Measurements from ENCODE around the gene MUC5AC.
A peak's percentile ranks its signal among the peaks of the same experiment; 100 is the strongest.

Gene MUC5AC

DNA sequence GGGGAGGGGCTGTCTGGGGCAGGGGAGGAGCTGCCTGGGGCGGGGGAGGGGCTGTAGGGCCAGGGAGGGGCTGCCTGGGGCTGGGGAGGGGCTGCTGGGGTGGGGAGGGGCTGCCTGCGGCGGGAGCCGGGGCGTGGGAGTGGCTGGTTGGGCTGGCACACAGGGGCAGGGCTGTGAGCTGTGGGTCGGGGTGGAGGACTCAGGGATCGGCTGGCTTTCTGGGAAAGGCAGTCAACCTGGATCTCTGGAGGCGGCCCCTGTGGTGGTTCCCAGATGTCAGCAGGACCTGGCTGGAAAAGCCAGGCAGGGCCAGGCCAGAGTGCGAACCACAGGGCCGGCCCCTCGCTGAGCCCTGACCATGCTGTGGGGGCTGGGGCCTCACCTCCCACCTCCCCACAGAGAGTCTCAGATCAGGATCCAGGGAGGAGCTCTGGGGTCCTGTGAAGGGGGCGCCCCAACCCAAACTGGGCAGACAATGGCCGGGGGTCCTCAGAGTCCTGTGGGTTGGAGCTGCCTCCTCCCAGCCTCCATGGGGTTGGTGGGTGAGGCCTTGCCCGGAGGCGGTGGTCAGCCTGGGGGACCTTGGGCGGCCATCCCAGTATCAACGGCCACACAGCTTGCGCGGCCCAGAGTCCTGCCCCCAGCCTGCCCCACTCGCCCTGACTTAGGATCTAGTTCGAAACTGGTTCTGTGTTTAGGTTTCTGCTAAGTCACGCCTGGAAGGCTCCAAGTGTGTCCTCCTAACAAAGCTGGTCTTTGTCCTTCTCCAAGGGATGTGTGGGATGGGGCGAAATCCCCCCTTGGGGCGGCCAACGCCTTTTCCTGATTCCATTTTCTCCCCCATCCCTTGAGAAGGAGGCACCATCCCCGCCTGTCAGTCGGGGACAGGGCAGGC lies 67.0 kb downstream of the MUC5AC start:
- no peak for DNase-seq (ENCODE audit: low read depth in 1 of 2, low spot score in 1 of 2)
- TF ChIP-seq JUND (IDR thresholded peaks at IDR 0.05; ENCODE audit: low read depth): no peak
- in situ Hi-C loops (cut with HindIII; ENCODE audit: low pct_unique_long_range_greater_than_20kb, low sequenced_read_pairs): no loop called here

DNA sequence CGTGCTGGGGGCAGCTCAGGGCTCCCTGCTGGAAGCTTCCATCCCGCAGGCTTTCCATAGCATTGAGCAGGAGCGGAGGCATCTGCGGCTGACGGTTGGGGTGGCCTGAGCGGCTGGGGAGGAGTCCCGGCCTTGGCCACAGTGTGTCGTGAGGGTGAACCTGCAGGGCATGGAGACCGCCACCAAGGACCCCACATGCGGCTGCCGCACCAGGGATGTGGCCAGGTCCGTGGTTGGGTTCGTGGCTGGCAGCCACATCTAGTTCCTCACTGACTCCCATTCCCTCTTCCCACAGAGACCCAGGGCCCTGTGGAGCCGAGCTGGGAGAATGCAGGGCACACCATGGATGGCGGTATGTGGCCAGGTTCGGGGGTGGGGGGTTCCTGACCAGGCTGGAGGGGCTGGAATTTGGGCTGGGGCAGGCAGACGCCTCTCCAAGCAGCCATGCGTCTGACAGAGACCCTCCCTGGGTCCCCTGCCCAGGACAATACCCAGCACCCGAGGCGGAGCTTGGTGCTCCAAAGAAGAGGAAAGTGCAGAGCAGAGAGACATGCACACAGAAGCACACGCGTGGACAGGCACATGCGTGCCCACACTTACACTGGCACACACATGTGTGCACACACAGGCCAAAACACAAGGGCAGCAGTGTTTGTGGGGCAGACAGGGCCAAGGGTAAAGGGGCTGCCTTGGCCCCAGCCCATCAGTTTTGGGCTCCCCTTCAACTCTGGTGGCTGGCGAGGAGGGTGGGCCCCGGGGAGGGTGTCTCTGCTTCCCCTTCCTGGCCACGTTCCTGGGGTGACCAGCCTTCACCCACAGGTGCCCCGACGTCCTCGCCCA lies 67.9 kb downstream of the MUC5AC start:
- DNase-seq (ENCODE audit: low read depth in 1 of 2, low spot score in 1 of 2): no peak
- TF ChIP-seq JUND (IDR thresholded peaks at IDR 0.05; ENCODE audit: low read depth): no peak
- in situ Hi-C loops (cut with HindIII; ENCODE audit: low pct_unique_long_range_greater_than_20kb, low sequenced_read_pairs): no loop called here

DNA sequence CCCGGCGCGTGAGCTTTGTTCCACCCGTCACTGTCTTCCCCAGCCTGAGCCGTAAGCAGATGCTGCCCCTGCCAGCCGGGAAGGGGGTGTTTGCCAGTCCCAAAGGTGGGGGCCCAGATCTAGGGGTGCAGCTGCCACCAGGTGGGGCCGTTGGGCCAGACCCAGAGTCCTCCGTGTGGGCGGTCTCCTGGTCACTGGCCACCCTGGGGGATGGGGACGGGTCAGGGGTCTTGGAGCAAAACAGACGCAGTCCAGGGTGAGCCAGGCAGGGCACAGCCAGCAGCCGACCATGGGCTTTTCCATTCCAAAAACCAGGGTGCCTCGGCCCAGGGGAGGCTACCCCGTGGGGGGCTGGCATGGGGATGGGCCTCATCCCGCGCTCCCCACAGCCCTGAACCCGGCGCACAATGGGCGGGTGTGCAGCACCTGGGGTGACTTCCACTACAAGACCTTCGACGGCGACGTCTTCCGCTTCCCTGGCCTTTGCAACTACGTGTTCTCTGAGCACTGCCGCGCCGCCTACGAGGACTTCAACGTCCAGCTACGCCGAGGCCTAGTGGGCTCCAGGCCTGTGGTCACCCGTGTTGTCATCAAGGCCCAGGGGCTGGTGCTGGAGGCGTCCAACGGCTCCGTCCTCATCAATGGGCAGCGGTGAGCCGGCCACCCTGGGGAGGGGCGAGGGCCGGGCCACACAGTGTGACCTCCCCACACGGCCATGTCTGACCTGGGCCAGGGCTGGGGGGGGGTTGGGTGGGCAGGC lies 68.7 kb downstream of the MUC5AC start:
- no peak for DNase-seq (ENCODE audit: low read depth in 1 of 2, low spot score in 1 of 2)
- in situ Hi-C loops (cut with HindIII; ENCODE audit: low pct_unique_long_range_greater_than_20kb, low sequenced_read_pairs): no loop called here
- TF ChIP-seq JUND (IDR thresholded peaks at IDR 0.05; ENCODE audit: low read depth): no peak

DNA sequence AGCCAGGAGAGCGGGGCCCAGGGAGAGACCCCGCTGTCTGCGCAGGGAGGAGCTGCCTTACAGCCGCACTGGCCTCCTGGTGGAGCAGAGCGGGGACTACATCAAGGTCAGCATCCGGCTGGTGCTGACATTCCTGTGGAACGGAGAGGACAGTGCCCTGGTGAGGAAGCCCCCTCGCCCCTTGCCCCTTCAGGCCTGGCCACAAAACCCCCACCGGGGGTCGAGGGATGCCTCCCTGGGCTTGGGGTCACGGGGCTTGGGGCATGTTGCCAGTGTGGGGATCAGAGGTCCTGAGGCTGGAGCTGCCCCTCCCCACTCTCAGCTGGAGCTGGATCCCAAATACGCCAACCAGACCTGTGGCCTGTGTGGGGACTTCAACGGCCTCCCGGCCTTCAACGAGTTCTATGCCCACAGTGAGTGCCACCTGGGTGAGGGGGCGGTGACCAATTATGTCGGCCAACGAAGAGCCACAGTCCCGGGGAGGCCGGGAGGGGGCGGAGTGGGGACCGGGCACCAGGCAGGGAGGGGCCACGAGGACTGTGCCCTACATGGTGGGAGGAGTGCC lies 69.3 kb downstream of the MUC5AC start:
- TF ChIP-seq JUND (IDR thresholded peaks at IDR 0.05; ENCODE audit: low read depth): no peak
- no peak for DNase-seq (ENCODE audit: low read depth in 1 of 2, low spot score in 1 of 2)
- in situ Hi-C loops (cut with HindIII; ENCODE audit: low pct_unique_long_range_greater_than_20kb, low sequenced_read_pairs): no loop called here

DNA sequence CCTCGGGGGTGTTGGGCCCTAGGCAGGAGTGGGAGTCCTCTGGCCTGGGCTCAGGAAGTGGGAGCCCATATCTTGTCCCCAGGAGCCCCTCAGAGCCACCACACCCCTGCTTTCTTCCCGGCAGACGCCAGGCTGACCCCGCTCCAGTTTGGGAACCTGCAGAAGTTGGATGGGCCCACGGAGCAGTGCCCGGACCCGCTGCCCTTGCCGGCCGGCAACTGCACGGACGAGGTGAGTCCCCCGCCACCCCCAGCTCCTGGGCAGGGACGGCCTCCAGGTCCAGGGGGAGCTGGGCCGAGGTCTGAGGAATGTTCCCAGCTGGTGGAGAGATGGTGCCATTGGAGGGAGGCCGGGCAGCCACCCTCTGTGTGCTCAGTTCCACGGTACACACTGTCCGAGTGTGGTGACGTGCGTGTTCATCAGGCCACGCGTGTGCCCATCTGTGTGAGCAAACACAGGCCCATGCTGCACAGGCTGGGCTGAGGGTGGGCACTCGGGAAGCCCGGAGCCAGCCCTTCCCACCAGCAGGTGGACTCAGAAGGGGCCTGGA lies 69.9 kb downstream of the MUC5AC start:
- no peak for TF ChIP-seq JUND (IDR thresholded peaks at IDR 0.05; ENCODE audit: low read depth)
- no peak for DNase-seq (ENCODE audit: low read depth in 1 of 2, low spot score in 1 of 2)
- in situ Hi-C loops (cut with HindIII; ENCODE audit: low pct_unique_long_range_greater_than_20kb, low sequenced_read_pairs): no loop called here

DNA sequence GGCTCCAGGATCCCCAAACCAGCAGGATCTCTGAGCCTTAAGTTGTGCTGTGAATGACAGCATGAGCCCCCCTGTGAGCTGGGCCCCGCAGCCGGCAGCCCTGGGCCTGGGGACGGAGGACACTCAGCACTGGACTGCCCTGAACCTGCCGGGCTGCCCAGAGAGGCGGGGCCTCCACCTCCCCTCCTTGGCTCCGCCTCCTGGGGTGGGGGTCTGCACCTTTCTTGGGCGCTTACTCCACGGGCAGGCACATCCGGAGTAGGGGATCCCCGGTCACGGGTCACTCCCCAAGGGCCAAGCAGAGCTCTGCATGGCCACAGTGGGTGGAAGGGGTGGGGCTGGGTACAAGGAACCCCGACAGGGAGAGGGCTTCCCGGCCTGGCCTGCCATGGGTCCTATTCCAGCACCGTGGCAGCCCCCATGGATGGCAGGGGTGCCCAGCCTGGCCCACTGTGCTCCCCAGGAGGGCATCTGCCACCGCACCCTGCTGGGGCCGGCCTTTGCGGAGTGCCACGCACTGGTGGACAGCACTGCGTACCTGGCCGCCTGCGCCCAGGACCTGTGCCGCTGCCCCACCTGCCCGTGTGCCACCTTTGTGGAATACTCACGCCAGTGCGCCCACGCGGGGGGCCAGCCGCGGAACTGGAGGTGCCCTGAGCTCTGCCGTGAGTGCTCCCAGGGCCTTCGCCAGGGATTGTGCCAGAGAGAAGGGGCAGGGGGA lies 70.5 kb downstream of the MUC5AC start:
- no peak for TF ChIP-seq JUND (IDR thresholded peaks at IDR 0.05; ENCODE audit: low read depth)
- in situ Hi-C loops (cut with HindIII; ENCODE audit: low pct_unique_long_range_greater_than_20kb, low sequenced_read_pairs): no loop called here
- no peak for DNase-seq (ENCODE audit: low read depth in 1 of 2, low spot score in 1 of 2)

DNA sequence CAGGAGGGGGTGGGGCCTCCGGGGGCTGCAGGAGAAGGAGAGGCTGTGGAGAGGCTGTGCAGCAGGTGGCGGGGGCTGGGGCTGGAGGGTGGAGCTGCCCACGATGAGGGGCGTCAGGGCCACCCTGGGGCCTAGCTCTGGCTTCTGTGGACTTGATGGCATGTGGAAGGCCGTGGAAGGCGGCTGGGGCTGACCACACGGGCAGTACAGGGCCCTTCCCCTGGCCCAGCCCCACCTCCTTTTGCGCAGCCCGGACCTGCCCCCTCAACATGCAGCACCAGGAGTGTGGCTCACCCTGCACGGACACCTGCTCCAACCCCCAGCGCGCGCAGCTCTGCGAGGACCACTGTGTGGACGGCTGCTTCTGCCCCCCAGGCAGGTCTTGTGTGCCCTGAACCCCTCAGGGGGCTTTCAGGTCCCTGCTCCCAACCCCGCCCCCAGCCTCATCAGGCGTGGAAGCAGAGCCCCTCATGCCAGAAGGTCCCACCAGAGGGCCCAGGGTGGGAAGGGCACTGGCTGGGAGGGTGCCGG lies 71.2 kb downstream of the MUC5AC start:
- TF ChIP-seq JUND (IDR thresholded peaks at IDR 0.05; ENCODE audit: low read depth): no peak
- no peak for DNase-seq (ENCODE audit: low read depth in 1 of 2, low spot score in 1 of 2)
- in situ Hi-C loops (cut with HindIII; ENCODE audit: low pct_unique_long_range_greater_than_20kb, low sequenced_read_pairs): no loop called here

DNA sequence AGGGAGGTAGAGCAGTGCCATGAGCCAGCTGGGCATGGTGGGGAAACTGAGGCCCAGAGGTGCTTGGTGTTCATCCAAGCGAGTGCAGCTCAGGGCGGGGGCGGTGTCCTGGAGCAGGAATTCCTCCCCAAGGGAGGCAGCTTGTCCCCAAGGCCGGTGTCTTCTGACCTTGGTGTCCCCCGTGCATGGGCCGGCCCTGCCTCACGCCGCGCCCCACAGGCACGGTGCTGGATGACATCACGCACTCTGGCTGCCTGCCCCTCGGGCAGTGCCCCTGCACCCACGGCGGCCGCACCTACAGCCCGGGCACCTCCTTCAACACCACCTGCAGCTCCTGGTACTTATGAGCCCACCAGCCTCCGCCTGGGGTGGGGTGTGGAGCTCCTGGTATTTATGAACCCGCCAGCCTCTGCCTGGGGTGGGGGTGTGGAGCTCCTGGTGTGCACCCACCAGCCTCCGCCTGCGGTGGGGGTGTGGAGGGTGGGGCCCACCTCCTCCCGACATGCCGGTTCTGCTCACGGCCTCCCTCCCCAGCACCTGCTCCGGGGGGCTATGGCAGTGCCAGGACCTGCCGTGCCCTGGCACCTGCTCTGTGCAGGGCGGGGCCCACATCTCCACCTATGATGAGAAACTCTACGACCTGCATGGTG lies 71.8 kb downstream of the MUC5AC start:
- no peak for TF ChIP-seq JUND (IDR thresholded peaks at IDR 0.05; ENCODE audit: low read depth)
- no peak for DNase-seq (ENCODE audit: low read depth in 1 of 2, low spot score in 1 of 2)
- in situ Hi-C loops (cut with HindIII; ENCODE audit: low pct_unique_long_range_greater_than_20kb, low sequenced_read_pairs): no loop called here

DNA sequence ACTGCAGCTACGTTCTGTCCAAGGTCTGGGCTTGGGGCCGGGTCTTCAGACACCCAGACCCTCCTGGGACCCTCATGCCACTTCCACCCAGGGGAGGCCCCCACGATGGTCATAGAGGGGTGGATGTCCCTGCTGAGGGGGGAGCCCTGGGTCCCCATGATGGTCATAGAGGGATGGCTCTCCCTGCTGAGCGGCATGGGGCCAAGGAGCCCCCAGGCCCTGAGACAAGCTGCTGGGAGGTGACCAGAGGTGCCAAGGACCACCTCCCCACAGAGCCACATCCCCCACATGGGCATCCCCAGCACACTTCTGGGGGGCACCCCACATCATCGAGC lies 72.3 kb downstream of the MUC5AC start:
- in situ Hi-C loops (cut with HindIII; ENCODE audit: low pct_unique_long_range_greater_than_20kb, low sequenced_read_pairs): no loop called here
- no peak for DNase-seq (ENCODE audit: low read depth in 1 of 2, low spot score in 1 of 2)
- no peak for TF ChIP-seq JUND (IDR thresholded peaks at IDR 0.05; ENCODE audit: low read depth)

DNA sequence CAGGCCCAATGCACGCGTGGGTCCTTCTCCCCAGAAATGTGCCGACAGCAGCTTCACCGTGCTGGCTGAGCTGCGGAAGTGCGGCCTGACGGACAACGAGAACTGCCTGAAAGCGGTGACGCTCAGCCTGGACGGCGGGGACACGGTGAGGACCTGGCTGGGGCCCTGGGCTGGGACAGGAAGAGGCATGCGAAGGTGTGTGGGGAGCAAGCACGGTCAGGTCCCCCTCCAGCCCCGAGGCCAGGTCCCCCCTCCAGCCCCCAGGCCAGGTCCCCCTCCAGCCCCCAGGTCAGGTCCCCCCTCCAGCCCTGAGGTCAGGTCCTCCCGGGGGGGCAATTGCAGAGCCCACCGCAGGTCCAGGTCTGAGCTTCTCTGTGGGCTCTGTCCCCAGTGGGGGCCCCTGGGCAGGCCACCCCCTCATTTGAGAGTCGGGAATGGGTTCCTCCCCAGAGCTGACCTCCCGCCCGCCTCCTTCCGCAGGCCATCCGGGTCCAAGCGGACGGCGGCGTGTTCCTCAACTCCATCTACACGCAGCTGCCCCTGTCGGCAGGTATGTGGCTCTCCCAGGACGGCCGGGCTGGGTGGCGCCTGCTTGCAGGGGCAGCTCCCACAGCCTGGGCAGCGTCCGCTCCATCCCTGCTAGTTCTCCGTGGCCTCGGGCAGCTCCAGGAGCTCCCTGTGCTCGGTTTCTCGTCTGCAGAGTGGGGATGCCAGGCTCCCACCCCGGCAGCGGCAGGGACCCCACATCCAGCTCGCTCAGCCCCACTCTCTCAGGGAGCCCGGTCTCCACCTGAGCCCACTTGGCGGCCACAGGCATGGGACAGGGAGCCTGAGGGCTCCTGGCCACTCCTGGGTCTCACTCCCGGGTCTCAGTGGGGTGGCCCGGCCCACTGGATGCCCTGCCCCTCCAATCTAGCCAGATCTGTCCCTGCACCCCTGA lies 73.0 kb downstream of the MUC5AC start:
- TF ChIP-seq JUND (IDR thresholded peaks at IDR 0.05; ENCODE audit: low read depth): no peak
- in situ Hi-C loops (cut with HindIII; ENCODE audit: low pct_unique_long_range_greater_than_20kb, low sequenced_read_pairs): no loop called here
- peak; percentile 63 to 68 for DNase-seq (ENCODE audit: low read depth in 1 of 2, low spot score in 1 of 2)
